ENCODE measurements around the gene METTL17. TPM values are rescaled to one million over a fixed set of nuclear protein-coding genes. Genes with fewer than 3 reads are reported as not detected.

METTL17 gene
- polyA plus RNA-seq, 1 donor from 2014 or later = 231 TPM

GRCh38 chr14:21025371-21026273 is 35.8 kb downstream of the METTL17 start:
- TF ChIP-seq TAF1 (IDR thresholded peaks at IDR 0.05; ENCODE audit: low read depth) = peak; percentile 14
- no peak for TF ChIP-seq EZH2 (IDR thresholded peaks at IDR 0.05; ENCODE audit: borderline replicate concordance, insufficient read depth, low read length, poor library complexity, severe bottlenecking)
- TF ChIP-seq, protein P1, sequence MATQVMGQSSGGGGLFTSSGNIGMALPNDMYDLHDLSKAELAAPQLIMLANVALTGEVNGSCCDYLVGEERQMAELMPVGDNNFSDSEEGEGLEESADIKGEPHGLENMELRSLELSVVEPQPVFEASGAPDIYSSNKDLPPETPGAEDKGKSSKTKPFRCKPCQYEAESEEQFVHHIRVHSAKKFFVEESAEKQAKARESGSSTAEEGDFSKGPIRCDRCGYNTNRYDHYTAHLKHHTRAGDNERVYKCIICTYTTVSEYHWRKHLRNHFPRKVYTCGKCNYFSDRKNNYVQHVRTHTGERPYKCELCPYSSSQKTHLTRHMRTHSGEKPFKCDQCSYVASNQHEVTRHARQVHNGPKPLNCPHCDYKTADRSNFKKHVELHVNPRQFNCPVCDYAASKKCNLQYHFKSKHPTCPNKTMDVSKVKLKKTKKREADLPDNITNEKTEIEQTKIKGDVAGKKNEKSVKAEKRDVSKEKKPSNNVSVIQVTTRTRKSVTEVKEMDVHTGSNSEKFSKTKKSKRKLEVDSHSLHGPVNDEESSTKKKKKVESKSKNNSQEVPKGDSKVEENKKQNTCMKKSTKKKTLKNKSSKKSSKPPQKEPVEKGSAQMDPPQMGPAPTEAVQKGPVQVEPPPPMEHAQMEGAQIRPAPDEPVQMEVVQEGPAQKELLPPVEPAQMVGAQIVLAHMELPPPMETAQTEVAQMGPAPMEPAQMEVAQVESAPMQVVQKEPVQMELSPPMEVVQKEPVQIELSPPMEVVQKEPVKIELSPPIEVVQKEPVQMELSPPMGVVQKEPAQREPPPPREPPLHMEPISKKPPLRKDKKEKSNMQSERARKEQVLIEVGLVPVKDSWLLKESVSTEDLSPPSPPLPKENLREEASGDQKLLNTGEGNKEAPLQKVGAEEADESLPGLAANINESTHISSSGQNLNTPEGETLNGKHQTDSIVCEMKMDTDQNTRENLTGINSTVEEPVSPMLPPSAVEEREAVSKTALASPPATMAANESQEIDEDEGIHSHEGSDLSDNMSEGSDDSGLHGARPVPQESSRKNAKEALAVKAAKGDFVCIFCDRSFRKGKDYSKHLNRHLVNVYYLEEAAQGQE (IDR thresholded peaks at IDR 0.05; ENCODE audit: borderline replicate concordance) = no peak
- TF ChIP-seq, protein P2, sequence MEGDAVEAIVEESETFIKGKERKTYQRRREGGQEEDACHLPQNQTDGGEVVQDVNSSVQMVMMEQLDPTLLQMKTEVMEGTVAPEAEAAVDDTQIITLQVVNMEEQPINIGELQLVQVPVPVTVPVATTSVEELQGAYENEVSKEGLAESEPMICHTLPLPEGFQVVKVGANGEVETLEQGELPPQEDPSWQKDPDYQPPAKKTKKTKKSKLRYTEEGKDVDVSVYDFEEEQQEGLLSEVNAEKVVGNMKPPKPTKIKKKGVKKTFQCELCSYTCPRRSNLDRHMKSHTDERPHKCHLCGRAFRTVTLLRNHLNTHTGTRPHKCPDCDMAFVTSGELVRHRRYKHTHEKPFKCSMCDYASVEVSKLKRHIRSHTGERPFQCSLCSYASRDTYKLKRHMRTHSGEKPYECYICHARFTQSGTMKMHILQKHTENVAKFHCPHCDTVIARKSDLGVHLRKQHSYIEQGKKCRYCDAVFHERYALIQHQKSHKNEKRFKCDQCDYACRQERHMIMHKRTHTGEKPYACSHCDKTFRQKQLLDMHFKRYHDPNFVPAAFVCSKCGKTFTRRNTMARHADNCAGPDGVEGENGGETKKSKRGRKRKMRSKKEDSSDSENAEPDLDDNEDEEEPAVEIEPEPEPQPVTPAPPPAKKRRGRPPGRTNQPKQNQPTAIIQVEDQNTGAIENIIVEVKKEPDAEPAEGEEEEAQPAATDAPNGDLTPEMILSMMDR (IDR thresholded peaks at IDR 0.05; ENCODE audit: poor library complexity, severe bottlenecking) = peak; percentile 16
- no peak for TF ChIP-seq MXI1 (conservative IDR thresholded peaks at IDR 0.05; ENCODE audit: poor library complexity, severe bottlenecking)
- Histone ChIP-seq H3K4me3 (ENCODE audit: low read length) (peak overlapping the region; percentile 77), H3K9me3 (ENCODE audit: low read length) (no peaks in the 10 kb centered on the region), H3K9me2 (ENCODE audit: insufficient read depth, low read length) (no peaks in the 10 kb centered on the region), H4K20me1 (ENCODE audit: insufficient read depth) (no peaks in the 10 kb centered on the region), H3K27me3 (ENCODE audit: insufficient read depth, low read depth, low read length) (peaks cover 19% of the 10 kb centered on the region), H3K36me3 (ENCODE audit: insufficient read depth, low read length) (no peaks in the 10 kb centered on the region), H3F3A (ENCODE audit: insufficient read depth, low read length, poor library complexity, severe bottlenecking) (no peaks in the 10 kb centered on the region), H2AFZ (ENCODE audit: low read depth, low read length) (no peak overlapping the region), H3K4me2 (ENCODE audit: low read length) (no peak overlapping the region), H3K9ac (ENCODE audit: low read length) (peak overlapping the region; percentile 69), H3K27ac (ENCODE audit: low read length) (no peak overlapping the region), H3K79me2 (replicated peaks; ENCODE audit: insufficient read depth, low read length) (no peaks in the 10 kb centered on the region)

DNA sequence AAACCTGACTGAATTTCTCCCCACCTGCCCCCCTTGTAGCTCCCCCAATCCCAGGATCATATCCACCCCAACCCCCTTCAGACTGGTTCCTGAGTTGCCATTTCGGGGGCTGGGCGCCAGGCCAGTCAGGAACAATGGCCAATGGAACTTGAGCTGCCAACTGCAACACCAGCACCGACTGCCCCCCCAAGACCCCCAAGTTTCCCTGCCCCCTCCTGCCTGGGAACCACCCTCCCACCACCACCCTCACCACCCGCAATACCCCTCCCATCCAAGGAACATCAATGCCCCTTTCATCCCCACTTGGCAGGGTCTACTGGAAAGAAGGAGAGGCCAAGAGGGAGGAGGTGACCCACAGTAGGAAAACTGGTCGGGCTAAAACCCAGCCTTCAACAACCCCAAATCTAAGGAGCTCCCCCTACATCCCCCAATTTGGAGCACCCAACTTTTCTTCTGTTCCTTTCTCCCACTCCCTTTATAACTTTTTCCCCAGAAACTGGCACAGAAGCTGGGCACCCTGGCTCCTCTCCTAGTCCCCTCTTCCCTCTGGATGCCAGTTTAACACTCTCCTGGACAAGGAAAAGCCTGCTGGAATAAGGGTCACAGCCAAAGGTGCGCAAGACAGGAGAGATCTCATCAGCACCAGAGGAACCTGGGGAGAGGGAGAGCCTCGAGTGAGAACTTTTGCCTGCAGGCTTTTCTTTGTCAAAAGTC is 36.7 kb downstream of the METTL17 start:
- Histone ChIP-seq H3K36me3 (ENCODE audit: insufficient read depth, low read length) (no peaks in the 10 kb centered on the region), H3K9me3 (ENCODE audit: low read length) (no peaks in the 10 kb centered on the region), H3F3A (ENCODE audit: insufficient read depth, low read length, poor library complexity, severe bottlenecking) (no peaks in the 10 kb centered on the region), H3K27ac (ENCODE audit: low read length) (no peak overlapping the region), H2AFZ (ENCODE audit: low read depth, low read length) (no peak overlapping the region), H3K27me3 (ENCODE audit: insufficient read depth, low read depth, low read length) (peaks cover 19% of the 10 kb centered on the region), H3K4me3 (ENCODE audit: low read length) (no peak overlapping the region), H3K9me2 (ENCODE audit: insufficient read depth, low read length) (no peaks in the 10 kb centered on the region), H3K79me2 (replicated peaks; ENCODE audit: insufficient read depth, low read length) (no peaks in the 10 kb centered on the region), H4K20me1 (ENCODE audit: insufficient read depth) (no peaks in the 10 kb centered on the region), H3K4me2 (ENCODE audit: low read length) (no peak overlapping the region), H3K9ac (ENCODE audit: low read length) (no peak overlapping the region)
- TF ChIP-seq, protein P2 (IDR thresholded peaks at IDR 0.05; ENCODE audit: poor library complexity, severe bottlenecking) = no peak
- TF ChIP-seq MXI1 (conservative IDR thresholded peaks at IDR 0.05; ENCODE audit: poor library complexity, severe bottlenecking) (no peak), EP300 (conservative IDR thresholded peaks at IDR 0.05; ENCODE audit: poor library complexity, severe bottlenecking) (no peak), TAF1 (IDR thresholded peaks at IDR 0.05; ENCODE audit: low read depth) (no peak), SMC3 (conservative IDR thresholded peaks at IDR 0.05; ENCODE audit: poor library complexity) (no peak), POLR2AphosphoS5 (IDR thresholded peaks at IDR 0.05) (no peak), RAD21 (conservative IDR thresholded peaks at IDR 0.05) (no peak)
- TF ChIP-seq, protein P1 (IDR thresholded peaks at IDR 0.05; ENCODE audit: borderline replicate concordance) = no peak

All from neural cell (in vitro differentiated cells).